Endothelial cell (in vitro differentiated cells): ENCODE results near the gene DNAI1. TPM values are rescaled to one million over a fixed set of nuclear protein-coding genes. Genes with fewer than 3 reads are reported as not detected.

ENCODE experiments used
- DNase-seq: peaks from one replicate; pipeline ENCODE4 v3.0.0; 2021; ENCODE audit warnings: low spot score
- H3K27ac Mint-ChIP-seq: one replicate; pipeline ENCODE4 v1.8.0; 2021; ENCODE audit warnings: mixed read lengths, inconsistent platforms; ENCODE audit not compliant: unreplicated experiment
- H3K27me3 Mint-ChIP-seq: one replicate; pipeline ENCODE4 v1.8.0; 2021; ENCODE audit warnings: mild to moderate bottlenecking, moderate library complexity, mixed read lengths, inconsistent platforms; ENCODE audit not compliant: unreplicated experiment
- H3K36me3 Mint-ChIP-seq: one replicate; pipeline ENCODE4 v1.8.0; 2021; ENCODE audit warnings: mild to moderate bottlenecking, low read depth, mixed read lengths, inconsistent platforms; ENCODE audit not compliant: unreplicated experiment
- H3K4me1 Mint-ChIP-seq: one replicate; pipeline ENCODE4 v1.8.0; 2021; ENCODE audit warnings: mild to moderate bottlenecking, mixed read lengths, inconsistent platforms; ENCODE audit not compliant: unreplicated experiment
- H3K4me3 Mint-ChIP-seq: one replicate; pipeline ENCODE4 v1.8.0; 2021; ENCODE audit warnings: mild to moderate bottlenecking, mixed read lengths, inconsistent platforms; ENCODE audit not compliant: unreplicated experiment
- H3K9me3 Mint-ChIP-seq: one replicate; pipeline ENCODE4 v1.8.0; 2021; ENCODE audit warnings: mixed read lengths, inconsistent platforms; ENCODE audit not compliant: unreplicated experiment
- CTCF ChIP-seq: fragments of 200-600 bp; sonication (generic); IDR thresholded peaks from one replicate; pipeline ENCODE4 v1.5.0; 2021; ENCODE audit warnings: antibody characterized with exemption; ENCODE audit not compliant: unreplicated experiment
- total RNA-seq: library from RNA; stranded (reverse); fragmentation: NEBNext Ultra II Directional; extraction: Animal tissue kit (Norgen Biotek cat#: 25700); gene quantifications from one replicate; pipeline ENCODE4 v1.2.1, GENCODE V29; 2021; ENCODE audit not compliant: unreplicated experiment

The DNAI1 gene
- total RNA-seq, 1 donor from 2014 or later: 0.74 TPM

GRCh38 chr9:34513567-34514214 is 55.1 kb downstream of the DNAI1 start:
- Mint-ChIP-seq H3K36me3 (no peaks in the 10 kb centered on the region), H3K27ac (no peak overlapping the region), H3K27me3 (peaks cover 9% of the 10 kb centered on the region), H3K4me1 (no peaks in the 10 kb centered on the region), H3K4me3 (no peak overlapping the region), H3K9me3 (no peaks in the 10 kb centered on the region)
- DNase-seq: no peak
- no peak for TF ChIP-seq CTCF

GRCh38 chr9:34514401-34514800 is 55.8 kb downstream of the DNAI1 start:
- TF ChIP-seq CTCF: no peak
- no peak for DNase-seq
- Mint-ChIP-seq H3K27ac (no peak overlapping the region), H3K4me1 (no peaks in the 10 kb centered on the region), H3K4me3 (no peak overlapping the region), H3K36me3 (no peaks in the 10 kb centered on the region), H3K9me3 (no peaks in the 10 kb centered on the region), H3K27me3 (peaks cover 9% of the 10 kb centered on the region)

DNA sequence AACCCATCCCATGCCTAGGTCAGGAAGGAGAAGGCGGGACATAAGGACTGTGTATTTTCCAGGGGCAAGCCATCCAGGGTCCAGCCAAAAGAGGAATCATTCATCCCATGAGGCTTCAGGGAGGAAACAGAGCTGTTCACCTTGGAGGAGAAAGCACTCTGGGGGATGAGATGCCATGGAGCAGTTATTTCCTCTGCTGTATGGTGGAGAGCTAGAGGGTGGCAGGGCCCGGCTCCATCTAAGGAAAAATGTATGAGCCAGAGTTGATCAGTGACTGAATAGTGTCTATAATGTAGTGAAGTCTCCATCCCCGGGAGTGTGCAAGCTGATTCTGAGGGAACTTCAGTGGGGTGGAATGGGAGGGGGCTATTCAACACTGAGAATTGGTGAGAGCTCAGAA is 56.2 kb downstream of the DNAI1 start:
- DNase-seq: no peak
- no peaks in the 10 kb centered on the region for H3K36me3 Mint-ChIP-seq
- no peaks in the 10 kb centered on the region for H3K4me1 Mint-ChIP-seq
- TF ChIP-seq CTCF: no peak
- H3K27ac Mint-ChIP-seq: no peak overlapping the region
- H3K4me3 Mint-ChIP-seq: no peak overlapping the region
- peaks cover 8% of the 10 kb centered on the region for H3K27me3 Mint-ChIP-seq
- no peaks in the 10 kb centered on the region for H3K9me3 Mint-ChIP-seq

DNA sequence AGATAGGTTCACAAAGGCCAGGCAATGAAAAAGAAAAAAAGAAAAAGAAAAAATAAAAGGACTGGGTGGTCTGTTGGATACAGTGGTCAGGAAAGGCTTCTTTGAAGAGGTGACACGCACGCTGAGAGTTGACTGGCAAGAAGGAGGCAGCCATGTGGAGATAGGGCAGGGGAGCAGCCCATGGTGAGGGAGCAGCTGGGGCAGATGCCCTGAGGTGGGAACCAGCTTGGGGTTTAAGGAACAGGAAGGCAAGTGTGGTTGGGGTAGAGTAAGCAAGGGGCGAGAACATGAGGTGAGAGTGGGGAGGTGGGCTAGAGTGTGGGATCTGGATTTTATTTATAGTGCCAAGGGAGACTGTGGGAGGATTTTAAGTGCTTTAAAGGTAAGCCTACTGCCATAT is 57.4 kb downstream of the DNAI1 start:
- H3K36me3 Mint-ChIP-seq: no peaks in the 10 kb centered on the region
- no peaks in the 10 kb centered on the region for H3K9me3 Mint-ChIP-seq
- no peak overlapping the region for H3K4me3 Mint-ChIP-seq
- TF ChIP-seq CTCF: no peak
- no peaks in the 10 kb centered on the region for H3K4me1 Mint-ChIP-seq
- H3K27me3 Mint-ChIP-seq: peaks cover 8% of the 10 kb centered on the region
- H3K27ac Mint-ChIP-seq: no peak overlapping the region
- DNase-seq: no peak

DNA sequence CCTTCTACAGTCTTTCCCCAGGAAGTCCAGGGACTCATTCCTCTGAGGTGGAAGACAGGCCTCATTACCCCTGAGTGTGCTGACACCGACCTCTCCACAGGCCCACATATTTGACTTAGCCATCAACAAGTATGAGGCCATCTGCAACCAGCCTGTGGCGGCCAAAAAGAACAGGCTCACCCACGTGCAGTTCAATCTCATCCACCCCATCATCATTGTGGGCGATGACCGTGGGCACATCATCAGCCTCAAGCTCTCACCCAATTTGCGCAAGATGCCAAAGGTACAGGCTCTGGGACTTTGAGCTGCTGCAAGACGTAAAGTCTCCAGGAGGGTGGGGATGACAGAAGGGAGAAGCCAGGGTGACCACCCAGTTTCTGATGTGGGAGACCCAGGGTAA is 58.6 kb downstream of the DNAI1 start:
- H3K27ac Mint-ChIP-seq: no peak overlapping the region
- DNase-seq: no peak
- peaks cover under 1% of the 10 kb centered on the region for H3K4me1 Mint-ChIP-seq
- no peaks in the 10 kb centered on the region for H3K9me3 Mint-ChIP-seq
- H3K4me3 Mint-ChIP-seq: no peak overlapping the region
- H3K36me3 Mint-ChIP-seq: peaks cover under 1% of the 10 kb centered on the region
- peaks cover 8% of the 10 kb centered on the region for H3K27me3 Mint-ChIP-seq
- TF ChIP-seq CTCF: no peak
